Panc1 (cell line): ENCODE measurements around the gene CCDC152. TPM values are rescaled to one million over a fixed set of nuclear protein-coding genes. Genes with fewer than 3 reads are reported as not detected.
"Not testable (repeated sequence)": the region's sequence is repeated elsewhere in the genome, so short reads cannot be mapped to it uniquely, and the experiment has no call there.

Experiments
- ATAC-seq: fragments of 200-7000 bp; cut with Tn5 transposase; 2 replicates; pipeline ENCODE4 v1.9.1; 2020; ENCODE audit warnings: mild to moderate bottlenecking, moderate library complexity
- BruUV-seq: library from RNA; stranded (reverse); fragments of 400-500 nt; replicated peaks from 2 replicates; lab custom pipeline; 2021; lab: Mats Ljungman, UMichigan
- CTCF ChIA-PET: fragments of 300-600 bp; sonication (Branson Sonifier 250); formaldehyde crosslinking; loops from one replicate; lab custom pipeline; 2022; ENCODE audit warnings: antibody characterized with exemption; lab: Charles Lee
- POLR2A ChIA-PET: fragments of 300-600 bp; sonication (Branson Sonifier 250); formaldehyde crosslinking; loops from one replicate; lab custom pipeline; 2022; ENCODE audit warnings: antibody characterized with exemption; lab: Charles Lee
- DNase-seq: peaks from one replicate; pipeline ENCODE4 v3.0.0-alpha.2; 2010; ENCODE audit warnings: low read depth, low spot score
- H3K27ac ChIP-seq: 2 replicates; pipeline ENCODE4 v1.5.1; 2011; ENCODE audit warnings: mild to moderate bottlenecking, low read length, inconsistent platforms
- H3K27me3 ChIP-seq: fragments of 200-500 bp; sonication (Bioruptor generic); 2 replicates; pipeline ENCODE4 v1.6.0; 2014; ENCODE audit warnings: low read length, inconsistent platforms; ENCODE audit not compliant: control insufficient read depth, insufficient read depth
- H3K36me3 ChIP-seq: fragments of 200-500 bp; sonication (Bioruptor generic); 2 replicates; pipeline ENCODE4 v1.5.1; 2014; ENCODE audit warnings: inconsistent platforms, mild to moderate bottlenecking, low read length, moderate library complexity; ENCODE audit not compliant: control insufficient read depth, insufficient read depth
- H3K4me1 ChIP-seq: 2 replicates; pipeline ENCODE4 v1.5.1; 2011; ENCODE audit warnings: inconsistent platforms, mild to moderate bottlenecking, low read length, moderate library complexity; ENCODE audit not compliant: control insufficient read depth, insufficient read depth
- H3K4me3 ChIP-seq, 2 experiments: 2 replicates each; pipeline ENCODE4 v1.5.1; 2011 to 2012; ENCODE audit warnings: low read depth in 2 of 2, low read length in 2 of 2, mild to moderate bottlenecking in 2 of 2, inconsistent platforms in 1 of 2, moderate library complexity in 1 of 2
- H3K9me3 ChIP-seq: fragments of 200-500 bp; sonication (Bioruptor generic); 2 replicates; pipeline ENCODE4 v1.5.1; 2014; ENCODE audit warnings: low read depth, mild to moderate bottlenecking, inconsistent platforms, low read length, moderate library complexity; ENCODE audit not compliant: control insufficient read depth, insufficient read depth
- POLR2AphosphoS5 ChIP-seq: IDR thresholded peaks from 2 replicates; pipeline ENCODE4 v1.6.1; 2012; ENCODE audit warnings: mild to moderate bottlenecking, low read depth, low read length, moderate library complexity
- SIN3A ChIP-seq: IDR thresholded peaks from 2 replicates; pipeline ENCODE4 v1.6.1; 2012; ENCODE audit warnings: low read depth, mild to moderate bottlenecking, low read length, moderate library complexity, borderline replicate concordance; ENCODE audit not compliant: insufficient read depth
- TCF7L2 ChIP-seq: IDR thresholded peaks from 2 replicates; pipeline ENCODE4 v1.6.1; 2011; ENCODE audit warnings: mild to moderate bottlenecking, low read depth, low read length, inconsistent platforms
- in situ Hi-C: cut with HindIII; loops from 2 replicates; pipeline ENCODE4 v1.10.0; 2016; ENCODE audit warnings: low sequenced_read_pairs, low pct_unique_long_range_greater_than_20kb
- intact Hi-C: fragments of 100-400 bp; cut with micrococcal nuclease; formaldehyde crosslinking; loops from one replicate; pipeline ENCODE4 v1.10.0; 2022; ENCODE audit not compliant: unreplicated experiment
- total RNA-seq: library from RNA; stranded (reverse); gene quantifications from one replicate; pipeline ENCODE4 v1.2.1, GENCODE V29; 2021; ENCODE audit not compliant: unreplicated experiment
- TF ChIP-seq, protein P1 (sequence below), 2 experiments: IDR thresholded peaks; 2 replicates each; pipeline ENCODE4 v1.6.1; 2011 to 2012; ENCODE audit warnings: low read depth in 2 of 2, control low read depth in 1 of 2, low read length in 1 of 2, mild to moderate bottlenecking in 1 of 2, moderate library complexity in 1 of 2; ENCODE audit not compliant: insufficient read depth in 1 of 2
- TF ChIP-seq, protein P2 (sequence below): fragments of 450-650 bp; IDR thresholded peaks from 2 replicates; pipeline ENCODE4 v1.5.1; 2017; ENCODE audit warnings: mild to moderate bottlenecking

CCDC152 gene
- total RNA-seq, 1 experiment from 2014 or later = not detected

DNA sequence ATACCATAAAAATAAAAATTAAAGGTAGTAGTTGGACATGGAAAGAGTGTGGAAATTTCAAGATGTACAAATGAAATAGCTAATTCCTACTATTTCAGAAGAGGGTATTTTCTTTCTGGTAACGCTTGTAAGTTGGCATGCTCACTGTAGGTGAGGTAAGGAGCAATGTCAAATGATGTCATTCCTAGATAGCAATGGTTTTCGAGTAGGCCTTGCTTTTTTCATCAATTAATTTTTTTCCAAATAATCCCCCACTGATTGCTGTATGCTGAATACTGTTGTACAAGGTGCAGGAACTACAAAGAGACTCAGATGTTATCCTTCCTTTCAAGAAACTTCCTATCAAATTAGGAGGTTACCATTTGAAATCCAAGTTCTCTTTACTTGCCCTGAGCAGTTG lies 56.0 kb downstream of the CCDC152 start:
- intact Hi-C loops (no loop called here), in situ Hi-C loops (no loop called here)
- H3K4me3 ChIP-seq = no peak overlapping the region
- no peaks in the 10 kb centered on the region for H3K36me3 ChIP-seq
- H3K4me1 ChIP-seq = 0 out of 2 replicates have a peak, but pooled peaks cover 7% of the 10 kb centered on the region
- no TSS peak for BruUV-seq
- no peak for ATAC-seq
- no peak for DNase-seq
- no peak overlapping the region for H3K27ac ChIP-seq
- CTCF ChIA-PET = no interaction called here
- TF ChIP-seq TCF7L2 = no peak
- TF ChIP-seq SIN3A = no peak
- TF ChIP-seq, protein P1, sequence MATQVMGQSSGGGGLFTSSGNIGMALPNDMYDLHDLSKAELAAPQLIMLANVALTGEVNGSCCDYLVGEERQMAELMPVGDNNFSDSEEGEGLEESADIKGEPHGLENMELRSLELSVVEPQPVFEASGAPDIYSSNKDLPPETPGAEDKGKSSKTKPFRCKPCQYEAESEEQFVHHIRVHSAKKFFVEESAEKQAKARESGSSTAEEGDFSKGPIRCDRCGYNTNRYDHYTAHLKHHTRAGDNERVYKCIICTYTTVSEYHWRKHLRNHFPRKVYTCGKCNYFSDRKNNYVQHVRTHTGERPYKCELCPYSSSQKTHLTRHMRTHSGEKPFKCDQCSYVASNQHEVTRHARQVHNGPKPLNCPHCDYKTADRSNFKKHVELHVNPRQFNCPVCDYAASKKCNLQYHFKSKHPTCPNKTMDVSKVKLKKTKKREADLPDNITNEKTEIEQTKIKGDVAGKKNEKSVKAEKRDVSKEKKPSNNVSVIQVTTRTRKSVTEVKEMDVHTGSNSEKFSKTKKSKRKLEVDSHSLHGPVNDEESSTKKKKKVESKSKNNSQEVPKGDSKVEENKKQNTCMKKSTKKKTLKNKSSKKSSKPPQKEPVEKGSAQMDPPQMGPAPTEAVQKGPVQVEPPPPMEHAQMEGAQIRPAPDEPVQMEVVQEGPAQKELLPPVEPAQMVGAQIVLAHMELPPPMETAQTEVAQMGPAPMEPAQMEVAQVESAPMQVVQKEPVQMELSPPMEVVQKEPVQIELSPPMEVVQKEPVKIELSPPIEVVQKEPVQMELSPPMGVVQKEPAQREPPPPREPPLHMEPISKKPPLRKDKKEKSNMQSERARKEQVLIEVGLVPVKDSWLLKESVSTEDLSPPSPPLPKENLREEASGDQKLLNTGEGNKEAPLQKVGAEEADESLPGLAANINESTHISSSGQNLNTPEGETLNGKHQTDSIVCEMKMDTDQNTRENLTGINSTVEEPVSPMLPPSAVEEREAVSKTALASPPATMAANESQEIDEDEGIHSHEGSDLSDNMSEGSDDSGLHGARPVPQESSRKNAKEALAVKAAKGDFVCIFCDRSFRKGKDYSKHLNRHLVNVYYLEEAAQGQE (IDR thresholded peaks at IDR 0.05; ENCODE audit: insufficient read depth in 1 of 2, low read depth in 2 of 2, low read length in 1 of 2) = no peak
- TF ChIP-seq, protein P2, sequence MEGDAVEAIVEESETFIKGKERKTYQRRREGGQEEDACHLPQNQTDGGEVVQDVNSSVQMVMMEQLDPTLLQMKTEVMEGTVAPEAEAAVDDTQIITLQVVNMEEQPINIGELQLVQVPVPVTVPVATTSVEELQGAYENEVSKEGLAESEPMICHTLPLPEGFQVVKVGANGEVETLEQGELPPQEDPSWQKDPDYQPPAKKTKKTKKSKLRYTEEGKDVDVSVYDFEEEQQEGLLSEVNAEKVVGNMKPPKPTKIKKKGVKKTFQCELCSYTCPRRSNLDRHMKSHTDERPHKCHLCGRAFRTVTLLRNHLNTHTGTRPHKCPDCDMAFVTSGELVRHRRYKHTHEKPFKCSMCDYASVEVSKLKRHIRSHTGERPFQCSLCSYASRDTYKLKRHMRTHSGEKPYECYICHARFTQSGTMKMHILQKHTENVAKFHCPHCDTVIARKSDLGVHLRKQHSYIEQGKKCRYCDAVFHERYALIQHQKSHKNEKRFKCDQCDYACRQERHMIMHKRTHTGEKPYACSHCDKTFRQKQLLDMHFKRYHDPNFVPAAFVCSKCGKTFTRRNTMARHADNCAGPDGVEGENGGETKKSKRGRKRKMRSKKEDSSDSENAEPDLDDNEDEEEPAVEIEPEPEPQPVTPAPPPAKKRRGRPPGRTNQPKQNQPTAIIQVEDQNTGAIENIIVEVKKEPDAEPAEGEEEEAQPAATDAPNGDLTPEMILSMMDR = no peak
- no peak for TF ChIP-seq POLR2AphosphoS5
- no peaks in the 10 kb centered on the region for H3K27me3 ChIP-seq
- POLR2A ChIA-PET = interaction anchor here (0.6 kb wide), 1 partner anchor 245 kb away, joined by 7 read pairs; no protein-coding TSS in a partner anchor
- H3K9me3 ChIP-seq = no peaks in the 10 kb centered on the region

DNA sequence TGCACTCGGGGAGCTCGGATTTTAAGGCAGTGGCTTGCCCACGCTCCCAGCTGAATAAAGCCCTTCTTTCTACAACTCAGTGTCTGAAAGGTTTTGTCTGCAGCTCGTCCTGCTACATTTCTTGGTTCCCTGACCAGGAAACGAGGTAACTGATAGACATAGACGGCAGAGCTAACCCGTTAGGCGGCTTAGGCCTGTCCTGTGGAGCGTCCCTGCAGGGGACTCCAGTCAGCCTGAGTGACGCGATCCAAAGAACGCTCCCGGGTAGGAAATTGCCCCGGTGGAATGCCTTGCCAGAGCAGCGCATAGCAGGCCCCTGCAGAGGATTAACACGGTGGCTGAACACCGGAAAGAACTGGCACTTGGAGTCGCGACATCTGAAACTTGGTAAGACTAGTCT lies 56.9 kb downstream of the CCDC152 start:
- Histone ChIP-seq H3K9me3 (no peaks in the 10 kb centered on the region), H3K27me3 (no peaks in the 10 kb centered on the region), H3K27ac (no peak overlapping the region), H3K36me3 (no peaks in the 10 kb centered on the region), H3K4me1 (0 out of 2 replicates have a peak, but pooled peaks cover 7% of the 10 kb centered on the region), H3K4me3 (no peak overlapping the region)
- no peak for ATAC-seq
- no peak for DNase-seq
- TF ChIP-seq, protein P1 (IDR thresholded peaks at IDR 0.05; ENCODE audit: insufficient read depth in 1 of 2, low read depth in 2 of 2, low read length in 1 of 2) = no peak
- TF ChIP-seq TCF7L2 (no peak), SIN3A (no peak), POLR2AphosphoS5 (no peak)
- TF ChIP-seq, protein P2 = no peak
- no TSS peak for BruUV-seq
- intact Hi-C loops (no loop called here), in situ Hi-C loops (no loop called here)
- ChIA-PET POLR2A (no interaction called here), CTCF (no interaction called here)

DNA sequence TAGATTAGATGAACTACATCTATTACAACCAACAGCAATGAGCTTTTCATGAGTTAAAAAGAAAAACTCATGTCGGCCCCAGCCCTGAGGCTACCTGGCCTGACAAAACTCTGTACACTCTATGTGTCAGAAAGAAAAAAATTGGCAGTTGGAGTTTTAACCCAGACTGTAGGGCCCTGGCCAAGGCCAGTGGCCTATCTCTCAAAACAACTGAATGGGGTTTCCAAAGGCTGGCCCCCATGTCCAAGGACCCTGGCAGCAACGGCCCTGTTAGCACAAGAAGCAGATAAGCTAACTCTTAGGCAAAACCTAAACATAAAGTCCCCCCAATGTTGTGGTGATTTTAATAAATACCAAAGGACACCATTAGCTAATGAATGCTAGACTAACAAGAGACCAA lies 59.9 kb downstream of the CCDC152 start:
- H3K36me3 ChIP-seq, in situ Hi-C loops, H3K4me1 ChIP-seq, H3K27ac ChIP-seq, BruUV-seq, ATAC-seq, H3K4me3 ChIP-seq, POLR2A ChIA-PET, H3K27me3 ChIP-seq, CTCF ChIA-PET, DNase-seq, intact Hi-C loops, H3K9me3 ChIP-seq: not testable (repeated sequence)
